Measurements from ENCODE around the gene PEAK1. TPM values are rescaled to one million over a fixed set of nuclear protein-coding genes. Genes with fewer than 3 reads are reported as not detected.

PEAK1 gene
- total and polyA plus RNA-seq, 2 donors (not counting 3 experiments of a cell fraction or from before 2014, with no cell fraction given), result 17.9 to 91.9 TPM

DNA sequence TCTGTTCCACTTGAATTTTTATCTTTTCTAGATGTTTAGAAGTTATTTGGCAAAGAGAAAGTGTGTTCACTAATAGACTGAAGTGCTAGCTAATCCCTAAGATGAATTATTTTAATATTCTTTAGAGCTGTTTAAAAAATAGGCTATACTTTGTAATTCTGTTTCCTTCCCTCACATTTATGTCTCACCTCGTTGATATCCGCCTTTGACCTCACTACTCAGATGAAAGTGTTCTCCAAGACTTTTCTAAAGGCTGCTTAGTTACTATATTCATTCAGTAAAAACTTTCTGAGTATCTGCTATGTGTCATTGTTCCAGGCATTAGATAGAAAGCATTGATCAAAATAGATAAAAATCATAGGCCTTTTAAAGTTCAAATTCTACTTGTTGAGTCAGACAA, 39.1 kb upstream of the PEAK1 start:
- H3K36me3 ChIP-seq (ENCODE audit: control insufficient read depth in 2 of 2, extremely low read depth in 1 of 2, insufficient read depth in 2 of 2, low read length in 2 of 2), result no peaks in the 10 kb centered on the region
- peak overlapping the region; percentile 66 for H3K9ac ChIP-seq (replicated peaks; ENCODE audit: extremely low read depth, insufficient read depth, low read length)
- H2AFZ ChIP-seq (ENCODE audit: low read depth, low read length), result no peak overlapping the region
- intact Hi-C loops (cut with micrococcal nuclease) (no loop called here), dilution Hi-C loops (cut with MboI; ENCODE audit: extremely low pct_ligation_motif_present, low sequenced_read_pairs) (no loop called here)
- H3K27me3 ChIP-seq (ENCODE audit: control insufficient read depth in 2 of 2, insufficient read depth in 2 of 2, low read length in 2 of 2), result no peaks in the 10 kb centered on the region
- BruUV-seq (replicated peaks), result no TSS peak
- no peaks in the 10 kb centered on the region for H4K20me1 ChIP-seq (replicated peaks; ENCODE audit: control insufficient read depth, extremely low read depth, insufficient read depth, low read length)
- H3K4me1 ChIP-seq (ENCODE audit: control insufficient read depth, extremely low read depth, insufficient read depth, low read length), result peaks cover 54% of the 10 kb centered on the region
- no peak overlapping the region for H3K4me3 ChIP-seq (replicated peaks in 1 of 3; ENCODE audit: insufficient read depth in 1 of 3, low read depth in 1 of 3, low read length in 3 of 3)
- ChIA-PET CTCF (interaction anchor here (0.9 to 3.5 kb wide), 6 partner anchors 18 to 50 kb away, joined by 4 to 28 read pairs (median 8); partner anchors contain the start of gene PEAK1), POLR2A (no interaction called here)
- peak; percentile 50 for TF ChIP-seq GATA2 (IDR thresholded peaks at IDR 0.05; ENCODE audit: insufficient read depth, insufficient read length, low read depth, low read length)
- no peak for TF ChIP-seq POLR2AphosphoS5 (IDR thresholded peaks at IDR 0.05; ENCODE audit: insufficient read depth, low read depth, low read length)
- no peak for TF ChIP-seq EZH2 (IDR thresholded peaks at IDR 0.05; ENCODE audit: borderline replicate concordance, low read depth, low read length, severe bottlenecking)
- TF ChIP-seq, protein P1, sequence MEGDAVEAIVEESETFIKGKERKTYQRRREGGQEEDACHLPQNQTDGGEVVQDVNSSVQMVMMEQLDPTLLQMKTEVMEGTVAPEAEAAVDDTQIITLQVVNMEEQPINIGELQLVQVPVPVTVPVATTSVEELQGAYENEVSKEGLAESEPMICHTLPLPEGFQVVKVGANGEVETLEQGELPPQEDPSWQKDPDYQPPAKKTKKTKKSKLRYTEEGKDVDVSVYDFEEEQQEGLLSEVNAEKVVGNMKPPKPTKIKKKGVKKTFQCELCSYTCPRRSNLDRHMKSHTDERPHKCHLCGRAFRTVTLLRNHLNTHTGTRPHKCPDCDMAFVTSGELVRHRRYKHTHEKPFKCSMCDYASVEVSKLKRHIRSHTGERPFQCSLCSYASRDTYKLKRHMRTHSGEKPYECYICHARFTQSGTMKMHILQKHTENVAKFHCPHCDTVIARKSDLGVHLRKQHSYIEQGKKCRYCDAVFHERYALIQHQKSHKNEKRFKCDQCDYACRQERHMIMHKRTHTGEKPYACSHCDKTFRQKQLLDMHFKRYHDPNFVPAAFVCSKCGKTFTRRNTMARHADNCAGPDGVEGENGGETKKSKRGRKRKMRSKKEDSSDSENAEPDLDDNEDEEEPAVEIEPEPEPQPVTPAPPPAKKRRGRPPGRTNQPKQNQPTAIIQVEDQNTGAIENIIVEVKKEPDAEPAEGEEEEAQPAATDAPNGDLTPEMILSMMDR (IDR thresholded peaks at IDR 0.05; ENCODE audit: extremely low read depth in 1 of 2, insufficient read depth in 1 of 2, low read depth in 1 of 2, low read length in 2 of 2), result no peak
- TF ChIP-seq POLR2A (IDR thresholded peaks at IDR 0.05; ENCODE audit: low read depth, low read length), result no peak
- H3K9me1 ChIP-seq (replicated peaks; ENCODE audit: control insufficient read depth, extremely low read depth, insufficient read depth, low read length), result no peaks in the 10 kb centered on the region
- no peaks in the 10 kb centered on the region for H3K9me3 ChIP-seq (replicated peaks; ENCODE audit: control insufficient read depth, insufficient read depth, low read length)
- H3K27ac ChIP-seq (ENCODE audit: insufficient read depth, low read depth, low read length), result peak overlapping the region; percentile 96
- peak overlapping the region; percentile 86 for H3K4me2 ChIP-seq (ENCODE audit: insufficient read depth, low read length)
- FAIRE-seq, result no peak
- H3K79me2 ChIP-seq (ENCODE audit: control insufficient read depth, insufficient read depth, low read length), result peaks cover 3% of the 10 kb centered on the region
- DNase-seq (ENCODE audit: low read depth, low spot score), result no peak

GRCh38 chr15:77457905-77458265, 38.0 kb upstream of the PEAK1 start:
- Histone ChIP-seq H3K4me3 (replicated peaks in 1 of 3; ENCODE audit: insufficient read depth in 1 of 3, low read depth in 1 of 3, low read length in 3 of 3) (peak overlapping the region in 1 of 3 experiments; percentile 49), H3K9me3 (replicated peaks; ENCODE audit: control insufficient read depth, insufficient read depth, low read length) (no peaks in the 10 kb centered on the region), H3K9me1 (replicated peaks; ENCODE audit: control insufficient read depth, extremely low read depth, insufficient read depth, low read length) (no peaks in the 10 kb centered on the region), H3K36me3 (ENCODE audit: control insufficient read depth in 2 of 2, extremely low read depth in 1 of 2, insufficient read depth in 2 of 2, low read length in 2 of 2) (no peaks in the 10 kb centered on the region), H3K79me2 (ENCODE audit: control insufficient read depth, insufficient read depth, low read length) (peaks cover 3% of the 10 kb centered on the region), H3K4me1 (ENCODE audit: control insufficient read depth, extremely low read depth, insufficient read depth, low read length) (peaks cover 54% of the 10 kb centered on the region), H3K9ac (replicated peaks; ENCODE audit: extremely low read depth, insufficient read depth, low read length) (peak overlapping the region; percentile 66), H3K4me2 (ENCODE audit: insufficient read depth, low read length) (peak overlapping the region; percentile 86), H3K27ac (ENCODE audit: insufficient read depth, low read depth, low read length) (peak overlapping the region; percentile 96), H2AFZ (ENCODE audit: low read depth, low read length) (no peak overlapping the region), H3K27me3 (ENCODE audit: control insufficient read depth in 2 of 2, insufficient read depth in 2 of 2, low read length in 2 of 2) (no peaks in the 10 kb centered on the region), H4K20me1 (replicated peaks; ENCODE audit: control insufficient read depth, extremely low read depth, insufficient read depth, low read length) (no peaks in the 10 kb centered on the region)
- ChIA-PET POLR2A (interaction anchor here (1.6 kb wide), 1 partner anchor 30 kb away, joined by 3 read pairs; no protein-coding TSS in a partner anchor), CTCF (interaction anchor here (1.1 to 3.5 kb wide), 10 partner anchors 8 to 233 kb away, joined by 3 to 28 read pairs (median 5); partner anchors contain the start of gene PEAK1)
- BruUV-seq (replicated peaks), result TSS peak; percentile 23
- DNase-seq (ENCODE audit: low read depth, low spot score) (no peak), FAIRE-seq (no peak)
- dilution Hi-C loops (cut with MboI; ENCODE audit: extremely low pct_ligation_motif_present, low sequenced_read_pairs) (no loop called here), intact Hi-C loops (cut with micrococcal nuclease) (loop anchor here (1.0 kb wide), 3 partner anchors 23 to 38 kb away; partner anchors contain the start of genes HMG20A and PEAK1)
- TF ChIP-seq MYC (IDR thresholded peaks at IDR 0.05; ENCODE audit: low read depth, low read length) (no peak), POLR2AphosphoS5 (IDR thresholded peaks at IDR 0.05; ENCODE audit: insufficient read depth, low read depth, low read length) (no peak), EZH2 (IDR thresholded peaks at IDR 0.05; ENCODE audit: borderline replicate concordance, low read depth, low read length, severe bottlenecking) (no peak), MAX (IDR thresholded peaks at IDR 0.05; ENCODE audit: insufficient read depth, insufficient read length) (no peak), GATA2 (IDR thresholded peaks at IDR 0.05; ENCODE audit: insufficient read depth, insufficient read length, low read depth, low read length) (no peak), POLR2A (IDR thresholded peaks at IDR 0.05; ENCODE audit: low read depth, low read length) (no peak), FOS (IDR thresholded peaks at IDR 0.05; ENCODE audit: borderline replicate concordance, insufficient read depth, low read length) (no peak), JUN (IDR thresholded peaks at IDR 0.05; ENCODE audit: borderline replicate concordance, insufficient read depth, insufficient read length, low read depth) (no peak)
- TF ChIP-seq, protein P1 (IDR thresholded peaks at IDR 0.05; ENCODE audit: extremely low read depth in 1 of 2, insufficient read depth in 1 of 2, low read depth in 1 of 2, low read length in 2 of 2), result no peak
